ENCODE measurements around the gene YWHAG.

Gene YWHAG

GRCh38 chr7:76304888-76305375 is 53.9 kb downstream of the YWHAG start:
- no peak for DNase-seq (ENCODE audit: low read depth)
- H3K4me3 ChIP-seq (ENCODE audit: low read depth, low read length): peak overlapping the region; percentile 3
- in situ Hi-C loops (cut with HindIII; ENCODE audit: low sequenced_read_pairs): no loop called here

GRCh38 chr7:76303202-76304147 is 55.3 kb downstream of the YWHAG start:
- H3K4me3 ChIP-seq (ENCODE audit: low read depth, low read length): peak overlapping the region; percentile 94
- DNase-seq (ENCODE audit: low read depth): peak; percentile 71
- in situ Hi-C loops (cut with HindIII; ENCODE audit: low sequenced_read_pairs): no loop called here
- no peak for TF ChIP-seq CTCF (IDR thresholded peaks at IDR 0.05; ENCODE audit: low read depth, low read length, missing control alignments)

More at GRCh38 chr7:76304888-76305375, 53.9 kb downstream of the YWHAG start:
- no peak for TF ChIP-seq CTCF (IDR thresholded peaks at IDR 0.05; ENCODE audit: low read depth, low read length, missing control alignments)

GRCh38 chr7:76302347-76303201 is 56.2 kb downstream of the YWHAG start, which contains the start of gene HSPB1:
HSPB1 (plus strand) TSS chr7:76302673; CDS start chr7:76302713, 40 bp downstream.
- DNase-seq (ENCODE audit: low read depth): peak; percentile 47
- no peak for TF ChIP-seq CTCF (IDR thresholded peaks at IDR 0.05; ENCODE audit: low read depth, low read length, missing control alignments)
- in situ Hi-C loops (cut with HindIII; ENCODE audit: low sequenced_read_pairs): no loop called here
- peak within 1 kb of the TSS; percentile 94 for H3K4me3 ChIP-seq (ENCODE audit: low read depth, low read length)

GRCh38 chr7:76301000-76301399 is 57.8 kb downstream of the YWHAG start:
- no peak for TF ChIP-seq CTCF (IDR thresholded peaks at IDR 0.05; ENCODE audit: low read depth, low read length, missing control alignments)
- no peak overlapping the region for H3K4me3 ChIP-seq (ENCODE audit: low read depth, low read length)
- in situ Hi-C loops (cut with HindIII; ENCODE audit: low sequenced_read_pairs): no loop called here
- no peak for DNase-seq (ENCODE audit: low read depth)

GRCh38 chr7:76300166-76300731 is 58.5 kb downstream of the YWHAG start:
- DNase-seq (ENCODE audit: low read depth): no peak
- no peak for TF ChIP-seq CTCF (IDR thresholded peaks at IDR 0.05; ENCODE audit: low read depth, low read length, missing control alignments)
- in situ Hi-C loops (cut with HindIII; ENCODE audit: low sequenced_read_pairs): no loop called here
- no peak overlapping the region for H3K4me3 ChIP-seq (ENCODE audit: low read depth, low read length)

Data from astrocyte of the cerebellum (primary cell).